Colonic mucosa (tissue), 4 donors: ENCODE data around the gene SNX21. TPM values are rescaled to one million over a fixed set of nuclear protein-coding genes. Genes with fewer than 3 reads are reported as not detected.

Source experiments
- DNase-seq: peaks from one replicate; pipeline ENCODE4 v3.0.0-alpha.2; 2020
- H3K27ac ChIP-seq: fragments of 200-600 bp; one replicate; pipeline ENCODE4 v1.8.0; 2021
- H3K27me3 ChIP-seq: fragments of 200-600 bp; one replicate; pipeline ENCODE4 v1.8.0; 2021
- H3K36me3 ChIP-seq: fragments of 200-600 bp; one replicate; pipeline ENCODE4 v1.8.0; 2021
- H3K4me1 ChIP-seq: fragments of 200-600 bp; one replicate; pipeline ENCODE4 v1.8.0; 2021; ENCODE audit warnings: mild to moderate bottlenecking
- H3K4me3 ChIP-seq: fragments of 200-600 bp; one replicate; pipeline ENCODE4 v1.8.0; 2021
- H3K9ac ChIP-seq, 2 donors: one replicate each; pipeline ENCODE4 v1.7.0; 2013; ENCODE audit warnings: control low read depth in 2 of 2, low read depth in 2 of 2, low read length in 2 of 2
- H3K9me3 ChIP-seq: fragments of 200-600 bp; one replicate; pipeline ENCODE4 v1.8.0; 2021
- intact Hi-C: fragments of 100-400 bp; cut with DNase I; formaldehyde crosslinking; loops from one replicate; pipeline ENCODE4 v1.14.1; 2022
- total RNA-seq, 2 donors: library from RNA; stranded (reverse); fragmentation: NEBNext Ultra II Directional in 1 of 2; extraction: Animal tissue kit (Norgen Biotek cat#: 25700) in 1 of 2; gene quantifications; one replicate each; pipeline ENCODE4 v1.2.1, GENCODE V29; 2021
- TF ChIP-seq, protein P1 (sequence below): fragments of 200-600 bp; IDR thresholded peaks from one replicate; pipeline ENCODE4 v1.8.0; 2022; ENCODE audit warnings: antibody characterized with exemption, mild to moderate bottlenecking
- donor health status: healthy.
- donor health status: DM: no; HTN: no; CAD: no.
- donor health status: DM: no; HTN: no; CAD: no.

SNX21 gene
- total RNA-seq, 2 donors from 2014 or later = 11.2 to 12.6 TPM

DNA sequence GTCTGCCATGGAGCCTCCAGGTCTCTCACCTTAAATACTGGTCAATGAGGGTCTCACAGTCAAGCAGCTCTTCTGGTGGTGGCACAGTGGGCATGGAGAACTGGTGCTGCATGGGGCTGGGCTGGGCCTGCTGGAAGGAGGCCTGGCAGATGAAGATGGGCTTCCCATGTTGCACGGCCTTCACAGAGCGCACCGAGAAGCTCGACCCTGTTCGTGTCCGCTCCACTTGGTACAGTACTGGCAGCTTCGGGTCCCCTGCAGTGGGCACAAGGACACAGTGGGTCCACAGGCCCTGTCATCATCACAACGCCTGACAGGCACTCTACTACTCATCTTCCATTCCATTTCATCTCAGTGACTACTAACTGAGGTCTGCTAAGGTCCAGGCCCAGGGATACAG is 14.8 kb downstream of the SNX21 start:
- Histone ChIP-seq H3K9ac (no peak overlapping the region), H3K27ac (no peak overlapping the region), H3K4me1 (no peaks in the 10 kb centered on the region), H3K27me3 (no peaks in the 10 kb centered on the region), H3K36me3 (peaks cover 3% of the 10 kb centered on the region), H3K9me3 (no peaks in the 10 kb centered on the region), H3K4me3 (no peak overlapping the region)
- TF ChIP-seq, protein P1, sequence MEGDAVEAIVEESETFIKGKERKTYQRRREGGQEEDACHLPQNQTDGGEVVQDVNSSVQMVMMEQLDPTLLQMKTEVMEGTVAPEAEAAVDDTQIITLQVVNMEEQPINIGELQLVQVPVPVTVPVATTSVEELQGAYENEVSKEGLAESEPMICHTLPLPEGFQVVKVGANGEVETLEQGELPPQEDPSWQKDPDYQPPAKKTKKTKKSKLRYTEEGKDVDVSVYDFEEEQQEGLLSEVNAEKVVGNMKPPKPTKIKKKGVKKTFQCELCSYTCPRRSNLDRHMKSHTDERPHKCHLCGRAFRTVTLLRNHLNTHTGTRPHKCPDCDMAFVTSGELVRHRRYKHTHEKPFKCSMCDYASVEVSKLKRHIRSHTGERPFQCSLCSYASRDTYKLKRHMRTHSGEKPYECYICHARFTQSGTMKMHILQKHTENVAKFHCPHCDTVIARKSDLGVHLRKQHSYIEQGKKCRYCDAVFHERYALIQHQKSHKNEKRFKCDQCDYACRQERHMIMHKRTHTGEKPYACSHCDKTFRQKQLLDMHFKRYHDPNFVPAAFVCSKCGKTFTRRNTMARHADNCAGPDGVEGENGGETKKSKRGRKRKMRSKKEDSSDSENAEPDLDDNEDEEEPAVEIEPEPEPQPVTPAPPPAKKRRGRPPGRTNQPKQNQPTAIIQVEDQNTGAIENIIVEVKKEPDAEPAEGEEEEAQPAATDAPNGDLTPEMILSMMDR = no peak
- intact Hi-C loops = no loop called here
- no peak for DNase-seq

DNA sequence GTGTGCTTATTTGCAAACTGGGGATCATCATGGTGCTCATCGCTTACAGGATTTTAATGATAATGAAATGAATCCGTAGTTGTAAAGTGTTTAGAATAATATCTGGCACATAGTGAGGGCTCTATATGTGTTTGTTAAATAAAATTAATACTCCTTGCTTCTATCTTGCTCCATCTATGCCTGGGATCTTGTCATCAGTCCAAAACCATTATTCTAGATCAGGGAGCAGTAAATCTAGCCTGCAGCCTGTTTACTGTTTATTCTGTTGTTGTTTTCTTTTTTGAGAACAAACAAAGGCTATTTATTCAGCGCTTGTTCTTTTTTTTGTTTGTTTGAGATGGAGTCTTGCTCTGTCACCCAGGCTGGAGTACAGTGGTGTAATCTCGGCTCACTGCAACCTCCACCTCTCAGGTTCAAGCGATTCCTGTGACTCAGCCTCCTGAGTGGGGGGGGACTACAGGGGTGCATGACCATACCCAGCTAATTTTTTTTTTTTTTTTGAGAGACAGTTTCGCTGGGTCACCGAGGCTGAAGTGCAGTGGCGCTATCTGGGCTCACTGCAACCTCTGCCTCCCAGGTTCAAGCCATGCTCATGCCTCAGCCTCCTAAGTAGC is 15.5 kb downstream of the SNX21 start:
- Histone ChIP-seq H3K9ac (no peak overlapping the region), H3K9me3 (no peaks in the 10 kb centered on the region), H3K27ac (no peak overlapping the region), H3K36me3 (peaks cover 3% of the 10 kb centered on the region), H3K27me3 (no peaks in the 10 kb centered on the region), H3K4me3 (no peak overlapping the region), H3K4me1 (no peaks in the 10 kb centered on the region)
- TF ChIP-seq, protein P1 = no peak
- no peak for DNase-seq
- intact Hi-C loops = no loop called here

DNA sequence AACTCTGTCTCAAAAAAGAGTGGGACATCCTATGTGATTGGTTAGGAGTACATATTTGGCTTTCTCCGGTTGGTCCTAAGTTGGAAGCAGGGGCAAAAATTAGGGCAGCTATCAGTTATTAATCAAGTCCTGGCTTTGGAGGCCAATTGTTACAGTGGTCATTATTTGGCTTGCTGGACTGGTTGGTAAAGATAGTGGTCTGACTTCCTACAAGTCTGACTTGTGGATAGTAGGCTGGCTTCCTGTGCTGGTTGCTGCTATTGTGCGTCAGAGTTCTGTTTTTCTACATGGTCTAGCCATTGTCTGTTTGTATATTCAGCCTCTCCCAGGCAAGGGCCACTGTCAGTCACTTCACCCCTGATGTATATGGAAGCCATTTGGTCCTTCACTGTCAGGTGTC is 16.6 kb downstream of the SNX21 start:
- no peak overlapping the region for H3K9ac ChIP-seq
- intact Hi-C loops = no loop called here
- no peaks in the 10 kb centered on the region for H3K4me1 ChIP-seq
- H3K27me3 ChIP-seq = no peaks in the 10 kb centered on the region
- TF ChIP-seq, protein P1 = no peak
- no peak for DNase-seq
- H3K27ac ChIP-seq = no peak overlapping the region
- H3K4me3 ChIP-seq = no peak overlapping the region
- H3K9me3 ChIP-seq = no peaks in the 10 kb centered on the region
- H3K36me3 ChIP-seq = peaks cover 3% of the 10 kb centered on the region

DNA sequence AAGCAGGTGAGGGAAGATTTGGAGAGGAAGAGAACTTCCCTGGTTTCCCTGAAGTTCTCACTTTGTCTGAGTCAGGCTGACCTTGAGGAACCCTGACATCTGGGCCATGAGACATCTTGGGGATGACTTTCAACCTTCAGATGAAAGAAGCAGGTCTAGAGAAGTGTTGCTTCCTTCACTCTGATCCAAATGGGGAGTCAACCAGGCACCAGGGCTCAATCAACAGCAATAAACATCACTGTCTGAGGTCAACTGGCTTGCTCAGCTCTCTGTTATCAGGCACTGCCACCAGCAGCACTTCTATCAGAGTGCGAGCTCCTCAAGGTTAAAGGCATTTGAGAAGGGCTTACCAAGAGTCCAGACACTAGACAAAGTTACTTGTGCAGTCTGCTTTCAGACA is 17.3 kb downstream of the SNX21 start:
- H3K9ac ChIP-seq = no peak overlapping the region
- intact Hi-C loops = no loop called here
- H3K9me3 ChIP-seq = no peaks in the 10 kb centered on the region
- no peak overlapping the region for H3K27ac ChIP-seq
- TF ChIP-seq, protein P1 = no peak
- H3K36me3 ChIP-seq = peaks cover 2% of the 10 kb centered on the region
- DNase-seq = no peak
- H3K27me3 ChIP-seq = no peaks in the 10 kb centered on the region
- H3K4me3 ChIP-seq = no peak overlapping the region
- peaks cover under 1% of the 10 kb centered on the region for H3K4me1 ChIP-seq

DNA sequence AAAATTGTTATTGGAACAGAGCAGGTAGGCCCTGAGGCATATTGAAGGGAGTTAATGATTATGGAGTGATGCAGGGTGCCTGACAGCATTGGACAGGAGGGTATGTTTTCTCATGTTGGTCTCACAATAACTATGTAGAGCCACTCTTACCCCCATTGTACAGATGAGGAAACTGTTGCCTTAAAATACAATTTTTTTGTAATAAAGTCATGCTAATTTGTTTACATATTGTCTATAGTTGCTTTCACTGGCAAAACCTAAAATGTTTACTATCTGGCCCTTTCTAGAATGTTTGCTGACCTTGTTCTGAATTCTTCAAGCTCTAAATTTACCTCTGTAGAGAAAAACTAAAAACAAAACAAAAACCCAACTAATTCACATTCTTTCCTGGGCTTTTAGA is 17.9 kb downstream of the SNX21 start:
- H3K9me3 ChIP-seq = no peaks in the 10 kb centered on the region
- H3K36me3 ChIP-seq = no peaks in the 10 kb centered on the region
- no peak overlapping the region for H3K4me3 ChIP-seq
- TF ChIP-seq, protein P1 = no peak
- no peak overlapping the region for H3K27ac ChIP-seq
- H3K27me3 ChIP-seq = no peaks in the 10 kb centered on the region
- H3K9ac ChIP-seq = no peak overlapping the region
- H3K4me1 ChIP-seq = peaks cover 6% of the 10 kb centered on the region
- intact Hi-C loops = no loop called here
- no peak for DNase-seq
